ENCODE measurements around the gene MRPS5. TPM values are rescaled to one million over a fixed set of nuclear protein-coding genes. Genes with fewer than 3 reads are reported as not detected.

MRPS5 gene
- total RNA-seq, 1 donor from 2014 or later: 51.9 TPM

- Histone ChIP-seq H3K27ac (no peak overlapping the region), H3K36me3 (no peaks in the 10 kb centered on the region), H3K9me3 (no peaks in the 10 kb centered on the region), H3K4me1 (no peaks in the 10 kb centered on the region), H3K27me3 (ENCODE audit: low read depth) (no peaks in the 10 kb centered on the region), H3K4me3 (no peak overlapping the region)
- no peak for ATAC-seq
- intact Hi-C loops (cut with DNase I): no loop called here
- no peak for DNase-seq
- no peak for TF ChIP-seq CTCF (IDR thresholded peaks at IDR 0.05)
Measured at GRCh38 chr2:95049683-95049955, 72.0 kb downstream of the MRPS5 start.

GRCh38 chr2:95048825-95049682, 72.6 kb downstream of the MRPS5 start:
- Histone ChIP-seq H3K36me3 (no peaks in the 10 kb centered on the region), H3K27ac (no peak overlapping the region), H3K4me1 (no peaks in the 10 kb centered on the region), H3K27me3 (ENCODE audit: low read depth) (no peaks in the 10 kb centered on the region), H3K9me3 (no peaks in the 10 kb centered on the region), H3K4me3 (no peak overlapping the region)
- ATAC-seq (no peak), DNase-seq (no peak)
- no peak for TF ChIP-seq CTCF (IDR thresholded peaks at IDR 0.05)
- intact Hi-C loops (cut with DNase I): no loop called here

- H3K27me3 ChIP-seq (ENCODE audit: low read depth): no peaks in the 10 kb centered on the region
- H3K36me3 ChIP-seq: no peaks in the 10 kb centered on the region
- DNase-seq: no peak
- H3K4me3 ChIP-seq: no peak overlapping the region
- no peak for TF ChIP-seq CTCF (IDR thresholded peaks at IDR 0.05)
- no peak for ATAC-seq
- no peaks in the 10 kb centered on the region for H3K9me3 ChIP-seq
- peaks cover 5% of the 10 kb centered on the region for H3K4me1 ChIP-seq
- intact Hi-C loops (cut with DNase I): no loop called here
- H3K27ac ChIP-seq: no peak overlapping the region
Measured at GRCh38 chr2:95047629-95048510, 73.7 kb downstream of the MRPS5 start.

- no peak for DNase-seq
- no peak for TF ChIP-seq CTCF (IDR thresholded peaks at IDR 0.05)
- no peak overlapping the region for H3K27ac ChIP-seq
- H3K36me3 ChIP-seq: no peaks in the 10 kb centered on the region
- intact Hi-C loops (cut with DNase I): no loop called here
- no peak for ATAC-seq
- H3K4me1 ChIP-seq: peaks cover 19% of the 10 kb centered on the region
- no peaks in the 10 kb centered on the region for H3K27me3 ChIP-seq (ENCODE audit: low read depth)
- no peaks in the 10 kb centered on the region for H3K9me3 ChIP-seq
- no peak overlapping the region for H3K4me3 ChIP-seq
Measured at GRCh38 chr2:95046371-95047112, 75.1 kb downstream of the MRPS5 start.

- DNase-seq (no peak), ATAC-seq (no peak)
- no peaks in the 10 kb centered on the region for H3K9me3 ChIP-seq
- H3K4me3 ChIP-seq: no peak overlapping the region
- H3K27me3 ChIP-seq (ENCODE audit: low read depth): no peaks in the 10 kb centered on the region
- H3K4me1 ChIP-seq: peaks cover 22% of the 10 kb centered on the region
- H3K27ac ChIP-seq: no peak overlapping the region
- no peaks in the 10 kb centered on the region for H3K36me3 ChIP-seq
- intact Hi-C loops (cut with DNase I): no loop called here
- no peak for TF ChIP-seq CTCF (IDR thresholded peaks at IDR 0.05)
Measured at GRCh38 chr2:95044601-95045000, 77.0 kb downstream of the MRPS5 start.

Data from lower lobe of right lung (tissue), 2 donors.